ENCODE results near the gene EOLA1. TPM values are rescaled to one million over a fixed set of nuclear protein-coding genes. Genes with fewer than 3 reads are reported as not detected.

EOLA1 gene
- total and polyA plus RNA-seq, 2 of the 4 experiments (the other 2 are of a cell fraction) = 15.5 to 16.8 TPM

DNA sequence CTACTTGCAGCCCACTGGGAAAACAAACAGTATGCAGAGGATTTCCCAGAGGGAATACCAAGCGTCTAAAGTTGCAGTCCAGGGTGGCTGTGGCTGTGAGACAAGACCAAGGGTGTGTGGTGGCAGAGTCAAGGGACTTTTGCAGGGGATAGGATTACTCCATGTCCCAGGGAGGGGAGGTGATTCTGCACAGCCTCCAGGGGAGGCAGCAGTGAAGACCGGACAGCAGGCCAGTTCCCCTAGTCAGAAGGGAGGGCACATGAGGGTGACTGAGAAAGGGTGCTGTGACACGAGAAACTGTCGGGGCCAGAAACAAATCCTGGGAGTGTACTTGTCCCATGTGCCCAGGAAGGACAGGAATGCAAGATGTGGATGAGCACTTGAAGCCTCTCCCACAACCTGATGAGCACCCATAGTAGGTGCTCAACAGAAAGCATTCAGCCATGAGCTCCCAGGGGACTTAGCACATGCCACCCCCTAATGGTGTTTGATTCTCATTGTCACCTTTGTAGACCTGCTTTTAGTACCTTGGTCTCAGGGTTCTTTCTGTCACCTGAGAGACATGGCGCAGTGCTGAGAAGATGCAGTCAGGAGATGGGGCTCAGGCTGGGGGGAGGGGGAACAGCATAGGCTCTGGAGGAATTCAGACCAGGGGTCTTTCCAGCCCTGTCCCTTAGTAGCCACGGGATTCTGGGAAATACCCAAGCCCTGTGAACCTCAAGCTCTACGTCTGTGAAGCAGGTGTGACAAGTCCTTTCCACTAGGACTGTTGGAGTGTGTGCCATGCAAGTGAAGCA is 27.0 kb downstream of the EOLA1 start:
- Histone ChIP-seq H3K79me1 (ENCODE audit: low read depth in 1 of 2, low read length in 2 of 2) (no peaks in the 10 kb centered on the region), H3K4me3 (ENCODE audit: insufficient read depth, low read depth, low read length) (no peak overlapping the region), H2BK15ac (ENCODE audit: low read depth, low read length) (no peak overlapping the region), H3K14ac (replicated peaks; ENCODE audit: low read depth, low read length) (no peak overlapping the region), H2AK9ac (replicated peaks; ENCODE audit: low read depth, low read length, poor library complexity) (no peak overlapping the region), H4K20me1 (ENCODE audit: insufficient read depth, low read length) (no peaks in the 10 kb centered on the region), H3K27ac (ENCODE audit: insufficient read depth, low read length) (no peak overlapping the region), H2BK5ac (ENCODE audit: low read depth, low read length, poor library complexity, severe bottlenecking) (no peak overlapping the region), H3K4ac (ENCODE audit: low read depth, low read length) (no peak overlapping the region), H2AFZ (replicated peaks; ENCODE audit: low read length, poor library complexity) (no peak overlapping the region), H4K5ac (ENCODE audit: low read depth, low read length) (no peak overlapping the region), H3K18ac (ENCODE audit: low read depth, low read length) (no peak overlapping the region), H3K9me3 (ENCODE audit: control insufficient read depth, insufficient read depth, low read length) (no peaks in the 10 kb centered on the region), H3K36me3 (ENCODE audit: control insufficient read depth, insufficient read depth, low read length) (no peaks in the 10 kb centered on the region), H3K9ac (ENCODE audit: low read depth, low read length) (no peak overlapping the region), H2BK20ac (ENCODE audit: low read depth, low read length) (no peak overlapping the region), H3K56ac (ENCODE audit: extremely low read depth, insufficient read depth, low read length) (no peak overlapping the region), H4K91ac (ENCODE audit: insufficient read depth, low read depth, low read length) (no peak overlapping the region), H3K23ac (ENCODE audit: low read depth, low read length) (no peak overlapping the region), H3K4me2 (ENCODE audit: low read depth, low read length) (no peak overlapping the region), H4K8ac (ENCODE audit: low read depth in 2 of 2, low read length in 2 of 2) (no peak overlapping the region), H3K9me1 (ENCODE audit: insufficient read depth, low read length) (no peaks in the 10 kb centered on the region), H2BK120ac (ENCODE audit: low read depth, low read length) (no peak overlapping the region), H3K27me3 (ENCODE audit: control insufficient read depth, insufficient read depth, low read length) (peaks cover 7% of the 10 kb centered on the region), H3K4me1 (ENCODE audit: control insufficient read depth, insufficient read depth, low read length) (no peaks in the 10 kb centered on the region), H2AK5ac (ENCODE audit: low read depth, low read length) (no peak overlapping the region)
- in situ Hi-C loops (cut with MboI; ENCODE audit: low sequenced_read_pairs) (no loop called here), dilution Hi-C loops (cut with HindIII; ENCODE audit: low sequenced_read_pairs, unreplicated experiment) (no loop called here), intact Hi-C loops (cut with micrococcal nuclease) (no loop called here)
- BruUV-seq (replicated peaks) = no TSS peak
- ChIA-PET CTCF (no interaction called here), POLR2A (ENCODE audit: unreplicated experiment) (no interaction called here)
- DNase-seq (no peak), ATAC-seq (ENCODE audit: low read depth) (no peak)
- WGBS, 2 experiments (ENCODE audit: extremely low coverage in 2 of 2, insufficient read length in 1 of 2) = 27% methylated on average over 2 of the region's 7 CpGs; no CpG with 5 or more reads in 1 of the 2 experiments
- no peak for TF ChIP-seq CHD1 (IDR thresholded peaks at IDR 0.05; ENCODE audit: low read depth, low read length)
- no peak for TF ChIP-seq RCOR1 (IDR thresholded peaks at IDR 0.05; ENCODE audit: insufficient replicate concordance, low read length)
- no peak for TF ChIP-seq SMC3 (IDR thresholded peaks at IDR 0.05; ENCODE audit: low read depth, low read length)
- no peak for TF ChIP-seq CEBPB (IDR thresholded peaks at IDR 0.05; ENCODE audit: low read depth, low read length)
- no peak for TF ChIP-seq MAFK (IDR thresholded peaks at IDR 0.05; ENCODE audit: low read depth, low read length)
- TF ChIP-seq FOS (IDR thresholded peaks at IDR 0.05; ENCODE audit: low read depth, low read length) = no peak
- TF ChIP-seq BHLHE40 (IDR thresholded peaks at IDR 0.05; ENCODE audit: low read depth, low read length) = no peak
- no peak for TF ChIP-seq RAD21 (IDR thresholded peaks at IDR 0.05; ENCODE audit: low read length)
- no peak for TF ChIP-seq POLR2A (IDR thresholded peaks at IDR 0.05; ENCODE audit: low read depth, low read length)
- TF ChIP-seq, protein P1, sequence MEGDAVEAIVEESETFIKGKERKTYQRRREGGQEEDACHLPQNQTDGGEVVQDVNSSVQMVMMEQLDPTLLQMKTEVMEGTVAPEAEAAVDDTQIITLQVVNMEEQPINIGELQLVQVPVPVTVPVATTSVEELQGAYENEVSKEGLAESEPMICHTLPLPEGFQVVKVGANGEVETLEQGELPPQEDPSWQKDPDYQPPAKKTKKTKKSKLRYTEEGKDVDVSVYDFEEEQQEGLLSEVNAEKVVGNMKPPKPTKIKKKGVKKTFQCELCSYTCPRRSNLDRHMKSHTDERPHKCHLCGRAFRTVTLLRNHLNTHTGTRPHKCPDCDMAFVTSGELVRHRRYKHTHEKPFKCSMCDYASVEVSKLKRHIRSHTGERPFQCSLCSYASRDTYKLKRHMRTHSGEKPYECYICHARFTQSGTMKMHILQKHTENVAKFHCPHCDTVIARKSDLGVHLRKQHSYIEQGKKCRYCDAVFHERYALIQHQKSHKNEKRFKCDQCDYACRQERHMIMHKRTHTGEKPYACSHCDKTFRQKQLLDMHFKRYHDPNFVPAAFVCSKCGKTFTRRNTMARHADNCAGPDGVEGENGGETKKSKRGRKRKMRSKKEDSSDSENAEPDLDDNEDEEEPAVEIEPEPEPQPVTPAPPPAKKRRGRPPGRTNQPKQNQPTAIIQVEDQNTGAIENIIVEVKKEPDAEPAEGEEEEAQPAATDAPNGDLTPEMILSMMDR (conservative IDR thresholded peaks at IDR 0.05; ENCODE audit: low read depth, low read length) = no peak
